ENCODE measurements around the gene USP54. TPM values are rescaled to one million over a fixed set of nuclear protein-coding genes. Genes with fewer than 3 reads are reported as not detected.
A peak's percentile ranks its signal among the peaks of the same experiment; 100 is the strongest.

The USP54 gene
- total RNA-seq, 1 experiment from 2014 or later, result 113 TPM

DNA sequence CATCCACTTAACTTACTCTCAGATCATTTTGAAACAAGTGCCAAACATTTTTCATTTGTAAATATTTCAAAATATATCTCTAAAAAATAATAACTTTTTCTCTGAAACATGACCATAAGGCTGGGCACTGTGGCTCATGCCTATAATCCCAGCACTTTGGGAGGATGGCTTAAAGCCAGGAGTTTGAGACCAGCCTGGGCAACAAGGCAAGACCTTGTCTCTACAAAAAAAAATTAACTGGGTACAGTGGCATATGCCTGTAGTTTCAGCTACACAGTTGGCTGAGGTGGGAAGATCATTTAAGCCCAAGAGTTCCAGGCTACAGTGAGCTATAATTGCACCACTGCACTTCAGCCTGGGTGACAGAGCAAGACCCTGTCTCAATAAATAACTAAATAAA, 36.4 kb downstream of the USP54 start:
- no peak for DNase-seq (ENCODE audit: low read depth, low spot score)
- in situ Hi-C loops (cut with HindIII; ENCODE audit: low pct_unique_long_range_greater_than_20kb, low sequenced_read_pairs), result no loop called here

DNA sequence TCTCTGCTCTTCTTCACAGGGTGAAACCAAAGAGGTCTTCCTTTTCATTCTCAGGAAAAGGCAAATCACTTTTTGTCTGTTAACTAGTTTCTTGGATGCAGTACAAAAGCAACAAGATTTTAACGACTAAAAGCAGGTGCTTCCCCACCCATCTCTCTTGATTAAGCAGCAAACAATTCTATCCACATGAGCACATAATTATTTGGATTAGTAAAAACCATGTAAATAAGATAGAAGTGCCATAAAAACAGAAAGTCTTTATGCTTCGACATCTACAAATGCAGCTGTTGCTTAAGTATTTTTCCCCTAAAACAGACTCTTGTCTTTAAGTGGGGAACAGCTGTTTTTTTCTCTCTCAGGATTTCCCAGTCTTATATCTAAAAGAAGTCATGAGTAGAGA, 37.4 kb downstream of the USP54 start:
- DNase-seq (ENCODE audit: low read depth, low spot score), result no peak
- in situ Hi-C loops (cut with HindIII; ENCODE audit: low pct_unique_long_range_greater_than_20kb, low sequenced_read_pairs), result no loop called here

DNA sequence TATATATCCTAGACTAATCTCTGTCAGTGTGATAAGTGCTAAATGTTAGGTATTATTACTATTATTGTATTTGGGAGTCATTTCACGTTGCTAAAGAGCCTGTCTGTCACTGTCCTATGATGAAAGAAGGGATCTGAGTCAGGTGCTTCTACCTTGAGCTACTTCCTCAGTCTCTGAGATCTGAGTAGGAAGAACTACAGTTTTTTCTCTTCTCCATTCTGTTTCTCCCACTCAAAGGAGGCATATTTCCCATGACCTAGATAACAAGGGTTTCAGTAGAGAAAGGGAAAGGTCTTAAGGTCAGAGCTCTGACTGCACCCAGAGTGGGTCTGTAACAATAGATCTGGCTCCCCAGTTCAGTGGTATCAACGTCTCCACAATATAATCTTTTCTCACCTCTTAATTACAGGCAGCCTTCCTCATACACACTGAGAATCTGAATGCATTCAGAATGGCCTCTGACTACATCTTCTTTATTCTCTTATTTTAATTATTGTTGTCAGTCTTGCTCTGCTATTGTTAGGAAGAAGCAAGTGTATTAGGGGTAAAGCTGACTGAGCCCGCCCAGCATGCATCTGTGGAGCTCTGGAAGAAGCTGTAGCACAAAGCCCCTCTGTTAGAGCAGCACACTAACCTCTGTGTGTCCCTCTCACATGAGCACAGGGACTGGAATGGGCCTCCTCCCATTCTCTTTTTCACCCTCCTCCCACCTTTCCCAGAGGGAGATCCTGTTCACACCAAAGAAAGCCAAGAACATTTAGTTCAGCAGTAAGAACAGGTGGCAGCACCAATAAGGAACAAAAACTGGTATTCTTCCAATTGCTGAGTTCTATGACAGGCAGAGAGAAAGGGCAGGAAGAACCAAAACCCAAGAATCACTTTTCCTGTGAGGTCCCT, 38.1 kb downstream of the USP54 start:
- peak; percentile 94 for DNase-seq (ENCODE audit: low read depth, low spot score)
- in situ Hi-C loops (cut with HindIII; ENCODE audit: low pct_unique_long_range_greater_than_20kb, low sequenced_read_pairs), result no loop called here

DNA sequence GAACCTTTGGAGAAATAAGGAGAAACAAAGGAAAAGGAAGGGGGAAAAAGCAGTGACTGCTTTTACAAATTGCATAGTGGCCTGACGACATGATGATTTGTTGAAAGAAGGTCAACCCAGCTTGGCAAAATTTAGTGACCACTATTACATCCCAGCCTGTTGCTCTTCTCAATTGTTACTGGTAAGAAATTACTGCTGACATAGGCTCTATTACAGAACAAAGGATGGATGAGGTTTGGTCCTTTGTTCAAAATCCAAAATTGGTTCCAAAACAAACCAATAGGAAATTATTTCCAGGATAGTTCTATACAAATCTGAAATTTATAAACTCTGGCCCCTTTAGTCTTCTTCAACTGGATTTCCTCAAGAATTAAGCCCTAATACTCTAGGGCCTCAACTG, 39.6 kb downstream of the USP54 start:
- in situ Hi-C loops (cut with HindIII; ENCODE audit: low pct_unique_long_range_greater_than_20kb, low sequenced_read_pairs), result no loop called here
- DNase-seq (ENCODE audit: low read depth, low spot score), result no peak

DNA sequence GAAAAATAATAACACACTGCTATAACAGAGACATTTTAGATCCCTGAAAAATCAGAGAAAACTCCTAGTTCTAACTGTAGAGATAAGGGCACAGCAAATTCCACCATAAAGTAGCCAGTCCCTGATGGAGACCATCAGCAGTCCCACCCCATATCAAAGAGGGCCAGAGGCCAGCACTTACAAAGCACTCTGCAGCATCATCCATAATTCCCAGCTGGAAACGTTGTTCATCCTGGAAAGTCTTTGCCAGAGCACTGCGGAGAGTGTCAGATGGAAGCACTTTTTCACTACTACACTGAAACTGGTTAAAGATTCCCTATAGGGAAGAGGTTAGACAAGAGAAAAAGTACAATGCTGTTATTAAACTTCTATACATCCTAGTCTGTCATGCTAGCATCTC, 45.8 kb downstream of the USP54 start:
- in situ Hi-C loops (cut with HindIII; ENCODE audit: low pct_unique_long_range_greater_than_20kb, low sequenced_read_pairs), result no loop called here
- no peak for DNase-seq (ENCODE audit: low read depth, low spot score)

DNA sequence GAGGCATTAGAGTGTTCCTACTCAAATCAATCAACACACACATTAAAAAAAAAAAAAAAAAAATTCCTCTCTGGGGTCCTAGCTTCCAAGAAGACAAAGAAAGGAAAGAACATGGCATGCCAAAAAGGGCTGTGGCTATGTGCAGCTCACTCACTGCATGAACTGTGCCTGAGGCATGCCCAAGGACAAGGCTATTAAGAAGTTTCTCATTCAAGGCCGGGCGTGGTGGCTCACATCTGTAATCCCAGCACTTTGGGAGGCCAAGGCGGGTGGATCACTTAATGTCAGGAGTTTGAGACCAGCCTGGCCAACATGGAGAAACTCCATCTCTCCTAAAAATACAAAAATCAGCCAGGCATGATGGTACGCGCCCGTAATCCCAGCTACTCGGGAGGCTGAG, 53.4 kb downstream of the USP54 start:
- DNase-seq (ENCODE audit: low read depth, low spot score), result peak; percentile 38
- in situ Hi-C loops (cut with HindIII; ENCODE audit: low pct_unique_long_range_greater_than_20kb, low sequenced_read_pairs), result no loop called here

DNA sequence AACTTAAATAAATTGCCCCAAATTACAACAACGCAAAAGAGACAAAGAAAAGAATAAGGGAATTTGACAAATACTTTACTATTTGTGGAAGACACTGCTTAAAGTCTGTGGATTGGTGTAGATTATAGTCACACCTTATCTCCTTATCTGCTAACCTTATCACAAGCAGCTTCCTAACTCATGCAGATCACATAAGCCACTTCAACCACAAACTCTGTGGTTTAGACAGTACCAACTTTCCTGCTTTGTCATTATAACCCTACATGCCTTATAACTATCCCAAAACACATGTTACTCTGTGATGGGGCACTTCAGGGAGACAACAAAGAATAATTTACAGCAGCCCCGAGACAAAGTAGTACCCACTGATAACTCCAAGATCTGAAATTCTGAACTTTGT, 53.9 kb downstream of the USP54 start:
- DNase-seq (ENCODE audit: low read depth, low spot score), result no peak
- in situ Hi-C loops (cut with HindIII; ENCODE audit: low pct_unique_long_range_greater_than_20kb, low sequenced_read_pairs), result no loop called here

DNA sequence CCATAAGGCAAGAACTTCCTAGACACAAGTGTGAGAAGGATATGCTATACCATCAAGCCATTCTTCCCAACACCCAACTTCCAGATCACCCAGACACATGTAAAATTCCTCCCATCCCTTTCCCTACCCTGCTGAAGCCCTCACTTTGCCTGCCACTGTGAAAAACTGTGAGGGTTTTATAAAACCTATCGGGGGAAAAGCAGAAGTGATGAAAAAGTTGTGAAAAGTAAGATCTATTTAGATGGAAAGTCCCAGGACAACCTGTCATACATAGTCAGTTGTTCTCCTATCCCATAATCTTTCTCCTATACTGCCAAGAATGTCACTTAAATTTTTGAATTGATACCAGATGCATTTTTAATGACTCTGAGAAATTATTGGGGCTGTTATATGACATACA, 56.3 kb downstream of the USP54 start:
- in situ Hi-C loops (cut with HindIII; ENCODE audit: low pct_unique_long_range_greater_than_20kb, low sequenced_read_pairs), result no loop called here
- DNase-seq (ENCODE audit: low read depth, low spot score), result no peak

DNA sequence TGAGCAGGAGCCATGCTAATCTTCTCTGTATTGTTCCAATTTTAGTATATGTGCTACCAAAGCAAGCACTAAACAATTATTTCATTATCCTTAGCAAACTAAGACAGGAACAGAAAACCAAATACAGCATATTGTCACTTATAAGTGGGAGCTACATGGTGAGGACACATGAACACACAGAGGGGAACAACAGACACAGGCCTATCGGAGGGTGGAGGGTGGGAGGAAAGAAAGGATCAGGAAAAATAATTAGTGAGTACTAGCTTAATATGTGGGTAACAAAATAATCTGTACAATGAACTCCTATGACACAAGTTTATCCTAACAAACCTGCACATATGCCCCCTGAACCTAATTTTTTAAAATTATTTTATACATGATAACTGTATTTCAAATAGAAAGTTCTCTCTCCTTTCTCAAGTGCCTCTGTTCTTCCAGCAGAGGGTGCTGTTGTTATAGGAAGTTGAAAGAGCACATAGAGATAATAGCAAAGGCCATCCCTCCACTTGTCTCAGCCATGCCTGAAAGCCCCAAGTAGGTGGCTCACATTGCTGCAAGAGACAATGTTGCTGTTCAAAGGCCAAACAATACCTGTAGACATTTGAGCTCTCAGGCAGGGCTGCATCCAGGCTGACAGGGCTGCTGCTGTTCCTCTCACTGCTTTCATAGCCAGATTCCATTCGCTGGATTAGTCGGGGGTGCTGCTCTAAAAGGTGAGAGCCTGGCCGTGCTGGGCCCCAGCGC, 61.9 kb downstream of the USP54 start:
- in situ Hi-C loops (cut with HindIII; ENCODE audit: low pct_unique_long_range_greater_than_20kb, low sequenced_read_pairs), result no loop called here
- DNase-seq (ENCODE audit: low read depth, low spot score), result peak; percentile 84

DNA sequence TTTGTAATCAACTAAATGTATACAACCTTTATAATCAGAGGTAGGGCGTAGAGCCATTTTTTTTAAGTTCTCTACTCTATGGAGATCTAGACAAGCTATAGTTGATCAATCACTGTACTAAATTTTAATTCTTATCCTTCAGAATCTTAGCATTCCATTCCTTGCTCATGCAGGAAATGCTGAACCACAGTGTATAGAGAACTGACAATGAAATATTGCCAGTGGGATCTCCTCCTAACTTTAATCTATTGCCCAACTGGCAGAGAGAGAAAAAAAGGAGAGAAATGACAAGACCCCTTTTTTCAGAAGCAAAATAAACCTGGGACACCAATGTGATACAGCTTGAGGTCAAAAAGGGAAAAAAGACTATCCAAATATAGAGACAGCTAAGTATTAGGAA, 68.9 kb downstream of the USP54 start:
- no peak for DNase-seq (ENCODE audit: low read depth, low spot score)
- in situ Hi-C loops (cut with HindIII; ENCODE audit: low pct_unique_long_range_greater_than_20kb, low sequenced_read_pairs), result no loop called here

DNA sequence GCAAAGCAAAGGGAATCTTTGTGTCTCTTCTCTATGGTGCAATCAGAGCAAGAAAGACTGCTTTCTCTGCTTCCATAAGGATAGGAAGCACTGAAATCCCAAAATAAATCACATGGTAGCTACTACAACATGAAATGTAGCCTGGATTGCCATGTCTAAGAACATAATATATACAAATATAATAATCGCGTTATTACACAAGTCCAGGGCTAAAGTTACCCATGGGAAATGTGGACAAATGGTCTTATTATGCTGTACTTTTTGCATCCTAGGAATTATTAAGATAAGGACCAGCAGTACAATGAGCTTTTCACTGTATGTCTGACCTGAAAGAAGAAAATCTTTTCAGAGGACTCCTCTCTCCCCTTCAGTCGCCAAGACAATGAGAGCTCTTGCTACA, 71.8 kb downstream of the USP54 start:
- in situ Hi-C loops (cut with HindIII; ENCODE audit: low pct_unique_long_range_greater_than_20kb, low sequenced_read_pairs), result no loop called here

DNA sequence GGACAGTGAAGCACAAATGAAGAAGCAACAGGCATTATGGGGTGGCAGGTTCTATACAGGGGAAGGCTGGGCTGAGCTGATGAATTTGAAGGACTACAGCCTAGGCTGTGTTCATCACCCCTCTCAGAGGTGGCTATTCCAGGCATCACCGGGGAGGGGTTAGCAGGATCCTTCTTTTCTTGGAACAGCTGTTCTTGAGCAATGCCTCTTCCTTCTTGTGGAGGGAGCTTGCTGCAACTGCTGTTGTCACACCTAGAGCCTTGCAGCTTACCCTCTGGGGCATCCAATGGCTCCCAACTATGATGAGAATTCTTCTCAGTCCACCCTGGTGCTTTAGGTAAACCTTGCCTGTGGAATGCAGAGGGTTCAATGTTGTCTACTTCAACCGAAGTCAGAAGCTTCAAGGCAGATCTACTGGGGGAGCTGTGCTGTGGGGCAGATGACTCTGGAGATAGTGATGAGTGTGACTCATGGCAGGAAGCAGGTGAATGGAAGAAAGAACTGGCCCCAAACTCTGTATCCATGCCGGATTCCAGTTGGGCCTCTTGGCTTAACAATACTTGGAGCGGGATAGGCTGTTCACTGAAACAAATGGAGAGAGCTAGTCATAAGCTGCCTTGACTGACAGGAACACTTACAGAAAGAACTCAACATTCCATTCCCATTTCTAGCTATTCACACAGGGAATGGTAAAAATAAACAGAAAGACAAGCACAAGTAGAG, 73.8 kb downstream of the USP54 start:
- no peak for DNase-seq (ENCODE audit: low read depth, low spot score)
- in situ Hi-C loops (cut with HindIII; ENCODE audit: low pct_unique_long_range_greater_than_20kb, low sequenced_read_pairs), result no loop called here

More for the DNA sequence above, 71.8 kb downstream of the USP54 start:
- peak; percentile 96 for DNase-seq (ENCODE audit: low read depth, low spot score)

DNA sequence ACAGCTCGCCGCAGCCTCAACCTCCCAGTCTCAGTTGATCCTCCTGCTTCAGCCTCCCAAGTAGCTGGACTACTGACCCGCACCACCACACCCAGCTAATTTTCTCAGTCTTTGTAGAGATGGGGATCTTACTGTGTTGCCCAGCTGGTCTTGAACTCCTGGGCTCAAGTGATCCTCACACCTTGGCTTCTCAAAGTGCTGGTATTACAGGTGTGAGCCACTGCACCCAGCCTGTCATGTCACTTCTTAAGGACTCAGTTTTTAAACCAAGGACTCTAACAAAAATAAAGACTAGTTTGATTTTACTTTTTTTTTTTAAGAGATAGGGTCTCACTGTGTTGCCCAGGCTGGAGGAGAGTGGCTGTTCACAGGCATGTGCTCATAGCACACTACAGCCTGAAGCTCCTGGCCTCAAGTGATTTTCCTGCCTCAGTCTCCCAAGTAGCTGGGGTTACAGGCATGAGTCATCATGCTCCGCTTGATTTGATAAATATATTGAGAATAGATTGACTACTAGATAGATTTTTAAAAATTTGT, 78.9 kb downstream of the USP54 start:
- in situ Hi-C loops (cut with HindIII; ENCODE audit: low pct_unique_long_range_greater_than_20kb, low sequenced_read_pairs), result no loop called here
- DNase-seq (ENCODE audit: low read depth, low spot score), result no peak

DNA sequence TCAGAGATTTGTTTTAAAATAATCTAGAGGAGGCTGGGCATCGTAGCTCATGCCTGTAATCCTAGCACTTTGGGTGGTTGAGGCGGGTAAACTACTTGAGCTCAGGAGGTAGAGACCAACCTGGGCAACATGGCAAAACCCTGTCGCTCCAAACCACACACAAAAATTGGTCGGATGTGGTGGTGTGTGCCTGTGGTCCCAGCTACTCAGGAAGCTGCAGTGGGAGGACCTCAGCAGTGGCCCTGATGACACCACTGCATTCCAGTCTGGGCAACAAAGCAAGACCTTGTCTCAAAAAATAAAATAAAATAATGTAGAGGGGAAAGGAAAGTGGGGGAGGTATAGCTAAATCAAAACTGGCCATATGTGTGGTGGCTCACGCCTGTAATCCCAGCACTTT, 81.4 kb downstream of the USP54 start:
- in situ Hi-C loops (cut with HindIII; ENCODE audit: low pct_unique_long_range_greater_than_20kb, low sequenced_read_pairs), result no loop called here
- DNase-seq (ENCODE audit: low read depth, low spot score), result no peak

DNA sequence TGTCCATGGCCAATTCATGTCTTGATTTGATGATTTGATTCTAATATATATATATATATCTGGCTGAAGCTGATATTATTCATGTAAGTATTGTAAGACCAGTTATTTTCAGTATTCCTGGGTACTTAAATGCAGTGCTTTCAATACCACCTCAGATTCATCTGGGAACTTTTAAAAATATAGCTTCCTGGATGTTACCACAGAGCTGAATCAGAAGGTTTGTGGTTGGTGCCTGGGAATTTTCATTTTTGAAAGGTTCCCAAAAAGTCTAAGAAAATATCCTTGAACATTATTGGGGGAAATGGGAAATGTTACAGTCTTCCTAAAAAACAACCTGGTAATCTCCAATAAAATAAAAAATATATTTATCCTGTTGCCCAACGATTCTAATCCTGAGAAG, 84.7 kb downstream of the USP54 start:
- in situ Hi-C loops (cut with HindIII; ENCODE audit: low pct_unique_long_range_greater_than_20kb, low sequenced_read_pairs), result no loop called here
- no peak for DNase-seq (ENCODE audit: low read depth, low spot score)

DNA sequence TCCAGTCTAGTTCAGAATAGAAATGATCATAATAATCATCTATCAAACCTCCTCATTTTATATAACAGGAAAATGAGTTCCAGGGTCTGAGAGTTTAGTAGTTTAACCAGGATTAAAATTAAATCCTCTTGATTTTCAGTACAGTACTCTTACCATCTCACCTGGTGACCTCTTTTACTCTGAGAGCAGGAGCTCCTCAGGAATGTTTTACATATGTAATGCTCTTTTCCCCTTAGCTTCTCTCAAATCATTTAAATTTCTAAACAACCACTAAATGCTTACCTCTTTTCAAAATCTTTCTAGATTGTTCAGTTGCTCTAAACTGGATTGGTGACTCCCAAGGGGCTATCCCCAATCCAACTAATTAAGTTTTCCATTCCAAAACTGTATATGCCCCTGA, 85.1 kb downstream of the USP54 start:
- no peak for DNase-seq (ENCODE audit: low read depth, low spot score)
- in situ Hi-C loops (cut with HindIII; ENCODE audit: low pct_unique_long_range_greater_than_20kb, low sequenced_read_pairs), result no loop called here

DNA sequence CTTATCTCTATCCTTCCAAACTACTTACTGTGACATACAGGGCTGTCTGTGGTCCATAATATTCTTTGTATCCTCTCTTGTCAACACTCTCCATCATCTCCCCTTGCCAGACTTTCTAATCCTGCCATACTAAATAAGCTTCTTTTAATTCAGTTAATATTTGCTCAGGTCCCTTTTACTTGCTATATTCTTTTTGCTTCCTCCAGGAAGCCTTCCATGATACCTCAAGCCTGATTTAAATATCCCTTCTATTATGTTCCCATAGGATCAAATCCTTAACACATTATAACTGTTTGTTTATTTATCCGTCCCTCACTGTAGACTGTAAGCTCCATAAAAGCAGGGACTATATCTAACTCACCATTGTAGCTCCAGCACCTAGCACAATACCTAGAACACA, 88.1 kb downstream of the USP54 start:
- in situ Hi-C loops (cut with HindIII; ENCODE audit: low pct_unique_long_range_greater_than_20kb, low sequenced_read_pairs), result no loop called here

DNA sequence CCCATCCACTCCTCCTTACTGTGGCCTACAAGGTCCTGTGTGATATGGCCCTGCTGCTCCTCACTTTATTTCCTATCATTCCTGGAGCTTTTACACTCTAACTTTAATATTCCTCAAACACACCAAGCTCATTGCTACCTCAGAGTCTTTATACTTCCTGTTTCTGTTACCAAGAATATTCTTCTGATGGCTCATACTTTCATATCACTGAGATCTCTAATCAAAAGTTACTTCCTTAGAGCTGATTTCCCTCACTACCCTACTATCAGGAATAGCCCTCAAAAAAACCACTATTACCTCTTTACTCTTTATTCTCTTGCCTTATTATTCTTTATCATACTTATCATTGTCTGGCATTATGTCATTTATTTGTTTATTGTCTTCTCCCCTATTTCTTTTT, 89.5 kb downstream of the USP54 start:
- DNase-seq (ENCODE audit: low read depth, low spot score), result no peak
- in situ Hi-C loops (cut with HindIII; ENCODE audit: low pct_unique_long_range_greater_than_20kb, low sequenced_read_pairs), result no loop called here

More for the DNA sequence above, 88.1 kb downstream of the USP54 start:
- DNase-seq (ENCODE audit: low read depth, low spot score), result no peak

All from SK-MEL-5 (cell line).